ENCODE measurements around the gene LRCH1. TPM values are rescaled to one million over a fixed set of nuclear protein-coding genes. Genes with fewer than 3 reads are reported as not detected.

The LRCH1 gene
- total RNA-seq, 1 experiment from 2014 or later: 10.5 TPM

DNA sequence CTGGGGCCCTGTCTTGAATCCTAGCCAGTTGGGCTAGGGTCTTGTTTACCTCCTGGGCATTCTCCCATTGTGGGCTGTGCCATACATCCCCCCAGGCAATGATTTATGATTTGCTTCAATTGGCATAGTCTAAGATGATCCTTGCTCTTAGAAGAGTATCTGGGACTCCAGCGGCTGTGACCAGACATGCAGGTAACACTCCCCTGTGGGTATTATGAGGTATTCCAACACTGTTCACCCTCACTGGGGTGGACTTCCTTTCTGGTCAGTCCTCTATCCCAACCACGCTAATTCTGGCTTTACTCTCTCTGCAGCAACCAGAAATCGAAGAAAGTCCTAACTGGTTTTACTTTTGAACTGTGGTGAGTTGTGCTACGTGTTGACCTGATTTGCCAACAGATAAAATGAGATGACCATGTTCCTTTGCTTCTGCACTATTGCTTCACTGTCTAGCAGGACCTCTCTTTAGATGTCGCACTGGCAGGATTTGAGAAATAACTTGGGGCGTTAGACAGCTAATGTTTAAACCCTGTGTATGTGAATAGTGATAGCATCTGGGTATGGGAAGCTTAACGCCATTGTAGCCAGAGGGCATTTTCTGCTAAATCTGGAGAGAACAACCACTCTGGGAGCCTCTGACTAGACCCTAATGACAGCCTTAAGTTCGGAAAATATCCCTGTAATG is 6.7 kb upstream of the LRCH1 start:
- POLR2A ChIA-PET (ENCODE audit: unreplicated experiment): no interaction called here
- intact Hi-C loops (cut with micrococcal nuclease; ENCODE audit: unreplicated experiment): no loop called here
- Histone ChIP-seq H4K20me1 (ENCODE audit: insufficient read depth) (no peaks in the 10 kb centered on the region), H3K79me2 (ENCODE audit: low read depth) (no peaks in the 10 kb centered on the region), H3K27me3 (ENCODE audit: insufficient read depth, low read depth) (no peaks in the 10 kb centered on the region), H3F3A (ENCODE audit: insufficient read depth, low read depth) (no peaks in the 10 kb centered on the region), H3K4me2 (no peak overlapping the region), H3K36me3 (ENCODE audit: low read depth) (no peaks in the 10 kb centered on the region), H3K27ac (no peak overlapping the region), H3K4me3 (no peak overlapping the region), H2AFZ (no peak overlapping the region), H3K9me3 (ENCODE audit: insufficient read depth, low read depth) (no peaks in the 10 kb centered on the region), H3K4me1 (replicated peaks; ENCODE audit: insufficient read depth) (no peaks in the 10 kb centered on the region), H3K9me2 (ENCODE audit: insufficient read depth) (no peaks in the 10 kb centered on the region)
- CTCF ChIA-PET: interaction anchor here (0.7 kb wide), 1 partner anchor 494 kb away, joined by 4 read pairs; no protein-coding TSS in a partner anchor
- BruUV-seq (replicated peaks): no TSS peak
- no peak for DNase-seq
- no peak for TF ChIP-seq EZH2 (IDR thresholded peaks at IDR 0.05; ENCODE audit: low read depth)
- TF ChIP-seq CTCF (conservative IDR thresholded peaks at IDR 0.05): no peak

DNA sequence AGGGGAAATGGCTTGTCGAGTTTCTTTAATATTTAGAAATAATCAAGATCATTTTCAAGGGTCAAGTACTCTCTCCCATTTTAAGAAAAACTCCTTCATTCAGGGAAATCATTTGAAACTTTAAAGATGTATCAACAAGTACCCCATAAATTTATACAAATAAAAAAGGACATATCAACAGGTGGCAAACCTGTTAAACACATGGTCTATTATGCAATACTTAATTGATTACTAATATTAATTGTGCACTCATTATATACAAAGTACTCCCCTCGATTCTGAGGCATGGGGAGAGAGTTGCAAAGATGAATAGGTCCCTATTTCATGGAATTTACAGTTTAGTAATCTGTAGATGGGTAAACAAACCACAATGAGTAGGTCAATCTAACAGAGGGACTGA is 2.1 kb upstream of the LRCH1 start:
- no peaks in the 10 kb centered on the region for H4K20me1 ChIP-seq (ENCODE audit: insufficient read depth)
- no peak overlapping the region for H3K27ac ChIP-seq
- no peak overlapping the region for H2AFZ ChIP-seq
- no peaks in the 10 kb centered on the region for H3K27me3 ChIP-seq (ENCODE audit: insufficient read depth, low read depth)
- DNase-seq: no peak
- intact Hi-C loops (cut with micrococcal nuclease; ENCODE audit: unreplicated experiment): loop anchor here (1.0 to 10.0 kb wide), 5 partner anchors 58 to 244 kb away; partner anchors contain the start of gene ESD
- no peak overlapping the region; the same call in 1 of the 2 replicates for H3K4me2 ChIP-seq
- peaks cover 25% of the 10 kb centered on the region for H3K79me2 ChIP-seq (ENCODE audit: low read depth)
- H3K9me2 ChIP-seq (ENCODE audit: insufficient read depth): no peaks in the 10 kb centered on the region
- CTCF ChIA-PET: no interaction called here
- TF ChIP-seq EZH2 (IDR thresholded peaks at IDR 0.05; ENCODE audit: low read depth): no peak
- no peak for TF ChIP-seq CTCF (conservative IDR thresholded peaks at IDR 0.05)
- no peaks in the 10 kb centered on the region for H3K36me3 ChIP-seq (ENCODE audit: low read depth)
- POLR2A ChIA-PET (ENCODE audit: unreplicated experiment): no interaction called here
- no peak overlapping the region for H3K4me3 ChIP-seq
- peaks cover 21% of the 10 kb centered on the region for H3K4me1 ChIP-seq (replicated peaks; ENCODE audit: insufficient read depth)
- H3K9me3 ChIP-seq (ENCODE audit: insufficient read depth, low read depth): no peaks in the 10 kb centered on the region
- no TSS peak for BruUV-seq (replicated peaks)
- no peaks in the 10 kb centered on the region for H3F3A ChIP-seq (ENCODE audit: insufficient read depth, low read depth)

GRCh38 chr13:46551410-46552302 is 1.3 kb upstream of the LRCH1 start:
- Histone ChIP-seq H3K9me3 (ENCODE audit: insufficient read depth, low read depth) (no peaks in the 10 kb centered on the region), H3K27ac (no peak overlapping the region), H4K20me1 (ENCODE audit: insufficient read depth) (no peaks in the 10 kb centered on the region), H3K4me2 (peak overlapping the region; percentile 82), H3K4me3 (peak overlapping the region; percentile 89; the same call in 1 of the 2 replicates), H3K4me1 (replicated peaks; ENCODE audit: insufficient read depth) (peaks cover 23% of the 10 kb centered on the region), H3K79me2 (ENCODE audit: low read depth) (peaks cover 33% of the 10 kb centered on the region), H3K36me3 (ENCODE audit: low read depth) (no peaks in the 10 kb centered on the region), H3F3A (ENCODE audit: insufficient read depth, low read depth) (no peaks in the 10 kb centered on the region), H3K9me2 (ENCODE audit: insufficient read depth) (no peaks in the 10 kb centered on the region), H3K27me3 (ENCODE audit: insufficient read depth, low read depth) (no peaks in the 10 kb centered on the region), H2AFZ (0 out of 2 replicates have a peak overlapping the region, but pooled peaks have one; percentile 97)
- ChIA-PET CTCF (interaction anchor here (0.6 to 1.7 kb wide), 5 partner anchors 10 to 346 kb away, joined by 5 to 14 read pairs (median 10); no protein-coding TSS in a partner anchor), POLR2A (ENCODE audit: unreplicated experiment) (no interaction called here)
- peak; percentile 89 for TF ChIP-seq CTCF (conservative IDR thresholded peaks at IDR 0.05)
- no peak for TF ChIP-seq EZH2 (IDR thresholded peaks at IDR 0.05; ENCODE audit: low read depth)
- BruUV-seq (replicated peaks): no TSS peak
- intact Hi-C loops (cut with micrococcal nuclease; ENCODE audit: unreplicated experiment): loop anchor here (1.0 to 10.0 kb wide), 5 partner anchors 59 to 243 kb away; partner anchors contain the start of gene ESD
- peak; percentile 68 to 73 for DNase-seq

Measured in PC-9 (cell line).